ENCODE results near the gene EGLN1.
A peak's percentile ranks its signal among the peaks of the same experiment; 100 is the strongest.

Gene EGLN1

GRCh38 chr1:231420959-231421545, 1.0 kb downstream of the EGLN1 start:
- DNase-seq: peak; percentile 27

- DNase-seq: no peak
Measured at GRCh38 chr1:231420299-231420958, 1.7 kb downstream of the EGLN1 start.

GRCh38 chr1:231419738-231420298, 2.3 kb downstream of the EGLN1 start:
- no peak for DNase-seq

- no peak for DNase-seq
Measured at GRCh38 chr1:231419147-231419546, 2.9 kb downstream of the EGLN1 start.

GRCh38 chr1:231418741-231419107, 3.4 kb downstream of the EGLN1 start:
- no peak for DNase-seq

GRCh38 chr1:231418101-231418740, 3.9 kb downstream of the EGLN1 start:
- DNase-seq: no peak

- no peak for DNase-seq
Measured at GRCh38 chr1:231417513-231417912, 4.6 kb downstream of the EGLN1 start.

GRCh38 chr1:231416901-231417300, 5.2 kb downstream of the EGLN1 start:
- no peak for DNase-seq

- no peak for DNase-seq
Measured at GRCh38 chr1:231415018-231415583, 7.0 kb downstream of the EGLN1 start.

GRCh38 chr1:231414260-231415016, 7.6 kb downstream of the EGLN1 start:
- no peak for DNase-seq

GRCh38 chr1:231413749-231414082, 8.4 kb downstream of the EGLN1 start:
- no peak for DNase-seq

GRCh38 chr1:231411036-231411531, 11.0 kb downstream of the EGLN1 start:
- DNase-seq: no peak

GRCh38 chr1:231410036-231410612, 12.0 kb downstream of the EGLN1 start:
- no peak for DNase-seq

- DNase-seq: no peak
Measured at GRCh38 chr1:231408528-231409094, 13.5 kb downstream of the EGLN1 start.

GRCh38 chr1:231407547-231408396, 14.3 kb downstream of the EGLN1 start:
- no peak for DNase-seq

- DNase-seq: no peak
Measured at GRCh38 chr1:231407049-231407448, 15.0 kb downstream of the EGLN1 start.

GRCh38 chr1:231404318-231404717, 17.8 kb downstream of the EGLN1 start:
- no peak for DNase-seq

GRCh38 chr1:231401478-231401877, 20.6 kb downstream of the EGLN1 start:
- no peak for DNase-seq

- DNase-seq: no peak
Measured at GRCh38 chr1:231397886-231398671, 24.0 kb downstream of the EGLN1 start.

GRCh38 chr1:231396643-231397042, 25.4 kb downstream of the EGLN1 start:
- DNase-seq: no peak
